ENCODE measurements around the gene A1BG.

Gene A1BG

DNA sequence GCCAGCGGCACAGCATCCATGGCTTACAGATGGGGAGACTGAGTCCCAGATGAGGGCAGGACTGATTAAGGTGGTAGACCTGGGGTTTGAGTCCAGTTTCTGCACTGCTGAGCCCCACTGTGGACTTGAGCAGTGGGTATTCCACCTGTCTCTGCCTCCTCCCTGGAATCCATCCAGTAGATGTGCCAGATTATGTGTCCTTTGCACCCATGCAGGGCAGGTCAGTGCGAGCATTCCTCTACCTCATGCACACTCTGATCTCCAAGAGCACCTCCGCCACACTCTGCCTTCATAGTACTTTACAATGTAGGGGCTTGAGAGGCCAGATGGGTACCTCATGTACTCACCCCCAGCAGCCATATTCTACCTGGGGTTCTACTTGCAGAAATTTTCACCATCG is 16.5 kb downstream of the A1BG start:
- TF ChIP-seq, protein P1, sequence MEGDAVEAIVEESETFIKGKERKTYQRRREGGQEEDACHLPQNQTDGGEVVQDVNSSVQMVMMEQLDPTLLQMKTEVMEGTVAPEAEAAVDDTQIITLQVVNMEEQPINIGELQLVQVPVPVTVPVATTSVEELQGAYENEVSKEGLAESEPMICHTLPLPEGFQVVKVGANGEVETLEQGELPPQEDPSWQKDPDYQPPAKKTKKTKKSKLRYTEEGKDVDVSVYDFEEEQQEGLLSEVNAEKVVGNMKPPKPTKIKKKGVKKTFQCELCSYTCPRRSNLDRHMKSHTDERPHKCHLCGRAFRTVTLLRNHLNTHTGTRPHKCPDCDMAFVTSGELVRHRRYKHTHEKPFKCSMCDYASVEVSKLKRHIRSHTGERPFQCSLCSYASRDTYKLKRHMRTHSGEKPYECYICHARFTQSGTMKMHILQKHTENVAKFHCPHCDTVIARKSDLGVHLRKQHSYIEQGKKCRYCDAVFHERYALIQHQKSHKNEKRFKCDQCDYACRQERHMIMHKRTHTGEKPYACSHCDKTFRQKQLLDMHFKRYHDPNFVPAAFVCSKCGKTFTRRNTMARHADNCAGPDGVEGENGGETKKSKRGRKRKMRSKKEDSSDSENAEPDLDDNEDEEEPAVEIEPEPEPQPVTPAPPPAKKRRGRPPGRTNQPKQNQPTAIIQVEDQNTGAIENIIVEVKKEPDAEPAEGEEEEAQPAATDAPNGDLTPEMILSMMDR (IDR thresholded peaks at IDR 0.05; ENCODE audit: low read depth, low read length), result no peak
- DNase-seq (ENCODE audit: extremely low read depth, low read depth), result no peak

DNA sequence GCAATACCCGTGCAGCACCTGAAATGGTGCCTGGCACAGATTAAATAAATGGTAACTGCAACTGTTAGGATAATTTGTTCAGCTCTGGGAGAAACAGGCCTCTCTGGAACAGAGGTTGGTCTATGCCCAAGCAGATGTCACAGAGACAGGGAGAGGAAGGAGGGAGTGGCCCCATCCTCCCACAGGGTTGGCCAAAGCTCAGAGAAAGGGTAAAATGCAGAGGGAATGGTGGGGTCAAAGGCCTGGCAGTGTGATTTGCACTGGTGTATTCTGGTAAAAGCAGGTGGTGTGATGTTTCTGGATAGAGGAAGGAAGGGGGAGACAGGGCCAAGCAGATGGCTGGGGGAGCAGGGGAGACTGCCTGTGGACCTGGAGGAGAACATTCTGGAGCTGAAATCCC is 17.1 kb downstream of the A1BG start:
- TF ChIP-seq, protein P1 (IDR thresholded peaks at IDR 0.05; ENCODE audit: low read depth, low read length), result no peak
- no peak for DNase-seq (ENCODE audit: extremely low read depth, low read depth)

- DNase-seq (ENCODE audit: extremely low read depth, low read depth), result no peak
- TF ChIP-seq, protein P1 (IDR thresholded peaks at IDR 0.05; ENCODE audit: low read depth, low read length), result no peak
Observed at GRCh38 chr19:58335630-58336029, 17.7 kb downstream of the A1BG start.

- TF ChIP-seq, protein P1 (IDR thresholded peaks at IDR 0.05; ENCODE audit: low read depth, low read length), result no peak
- DNase-seq (ENCODE audit: extremely low read depth, low read depth), result no peak
Observed at GRCh38 chr19:58334691-58335249, 18.5 kb downstream of the A1BG start.

- no peak for DNase-seq (ENCODE audit: extremely low read depth, low read depth)
Observed at GRCh38 chr19:58332697-58333096, 20.6 kb downstream of the A1BG start.

GRCh38 chr19:58330458-58330857 is 22.8 kb downstream of the A1BG start:
- TF ChIP-seq, protein P1 (IDR thresholded peaks at IDR 0.05; ENCODE audit: low read depth, low read length), result no peak
- no peak for DNase-seq (ENCODE audit: extremely low read depth, low read depth)

More at GRCh38 chr19:58332697-58333096, 20.6 kb downstream of the A1BG start:
- TF ChIP-seq, protein P1 (IDR thresholded peaks at IDR 0.05; ENCODE audit: low read depth, low read length), result no peak

GRCh38 chr19:58328999-58329398 is 24.3 kb downstream of the A1BG start:
- no peak for DNase-seq (ENCODE audit: extremely low read depth, low read depth)
- TF ChIP-seq, protein P1 (IDR thresholded peaks at IDR 0.05; ENCODE audit: low read depth, low read length), result no peak
